Activated CD4-positive, alpha-beta T cell treated with anti-CD3 and anti-CD28 coated beads, Interleukin-2, amount 10 ng/mL, durations not matched to agents 7 days and 5 days (primary cell): Measurements from ENCODE around the gene TAF5. TPM values are rescaled to one million over a fixed set of nuclear protein-coding genes. Genes with fewer than 3 reads are reported as not detected.
A peak's percentile ranks its signal among the peaks of the same experiment; 100 is the strongest.
"Not testable (repeated sequence)": the region's sequence is repeated elsewhere in the genome, so short reads cannot be mapped to it uniquely, and the experiment has no call there.

ENCODE experiments used
- CTCF ChIA-PET: fragments of 350-600 bp; sonication (Branson Sonifier 250); formaldehyde crosslinking; loops from one replicate; lab custom pipeline; 2021; ENCODE audit warnings: antibody characterized with exemption; lab: Charles Lee
- POLR2A ChIA-PET: fragments of 350-600 bp; sonication (Branson Sonifier 250); formaldehyde crosslinking; loops from one replicate; lab custom pipeline; 2021; ENCODE audit warnings: antibody characterized with exemption; lab: Charles Lee
- DNase-seq: peaks from one replicate; pipeline ENCODE4 v3.0.0-alpha.2; 2020
- H3K27ac Mint-ChIP-seq: one replicate; pipeline ENCODE4 v1.8.0; 2021; ENCODE audit warnings: mild to moderate bottlenecking, moderate library complexity, mixed read lengths
- H3K27me3 Mint-ChIP-seq: one replicate; pipeline ENCODE4 v1.8.0; 2021; ENCODE audit warnings: mixed read lengths
- H3K36me3 Mint-ChIP-seq: one replicate; pipeline ENCODE4 v1.8.0; 2021; ENCODE audit warnings: low read depth, mixed read lengths
- H3K4me1 Mint-ChIP-seq: one replicate; pipeline ENCODE4 v1.8.0; 2021; ENCODE audit warnings: mixed read lengths
- H3K4me3 Mint-ChIP-seq: one replicate; pipeline ENCODE4 v1.8.0; 2021; ENCODE audit warnings: mild to moderate bottlenecking, moderate library complexity, mixed read lengths
- H3K9me3 Mint-ChIP-seq: one replicate; pipeline ENCODE4 v1.8.0; 2021; ENCODE audit warnings: mixed read lengths
- total RNA-seq, 2 experiments: library from RNA; stranded (reverse); gene quantifications; one replicate each; pipeline ENCODE4 v1.2.3, GENCODE V29; 2021

Gene TAF5
- total RNA-seq, 2 experiments from 2014 or later = 13.2 to 15.1 TPM

- peaks cover 66% of the 10 kb centered on the region for H3K36me3 Mint-ChIP-seq
- H3K27ac Mint-ChIP-seq = no peak overlapping the region
- POLR2A ChIA-PET = no interaction called here
- H3K4me1 Mint-ChIP-seq = peaks cover 5% of the 10 kb centered on the region
- H3K27me3 Mint-ChIP-seq = no peaks in the 10 kb centered on the region
- peak; percentile 83 for DNase-seq
- CTCF ChIA-PET = interaction anchor here (0.7 to 4.6 kb wide), 17 partner anchors 9 to 75 kb away, joined by 3 to 40 read pairs (median 5); partner anchors contain the start of gene CALHM3
- no peaks in the 10 kb centered on the region for H3K9me3 Mint-ChIP-seq
- no peak overlapping the region for H3K4me3 Mint-ChIP-seq
Observed at GRCh38 chr10:103416436-103417147, 48.8 kb downstream of the TAF5 start.

GRCh38 chr10:103417148-103417469 is 49.3 kb downstream of the TAF5 start:
- H3K27me3 Mint-ChIP-seq, H3K4me3 Mint-ChIP-seq, H3K9me3 Mint-ChIP-seq, POLR2A ChIA-PET, H3K27ac Mint-ChIP-seq, DNase-seq, H3K4me1 Mint-ChIP-seq: not testable (repeated sequence)
- peaks cover 66% of the 10 kb centered on the region for H3K36me3 Mint-ChIP-seq
- CTCF ChIA-PET = interaction anchor here (0.6 to 4.6 kb wide), 11 partner anchors 10 to 85 kb away, joined by 3 to 40 read pairs (median 5); partner anchors contain the start of gene CALHM3

- H3K27ac Mint-ChIP-seq = no peak overlapping the region
- ChIA-PET CTCF (interaction anchor here (0.6 to 4.6 kb wide), 11 partner anchors 10 to 84 kb away, joined by 3 to 40 read pairs (median 5); partner anchors contain the start of gene CALHM3), POLR2A (no interaction called here)
- H3K4me1 Mint-ChIP-seq = peaks cover 5% of the 10 kb centered on the region
- peaks cover 71% of the 10 kb centered on the region for H3K36me3 Mint-ChIP-seq
- DNase-seq = no peak
- no peaks in the 10 kb centered on the region for H3K9me3 Mint-ChIP-seq
- no peaks in the 10 kb centered on the region for H3K27me3 Mint-ChIP-seq
- no peak overlapping the region for H3K4me3 Mint-ChIP-seq
Observed at GRCh38 chr10:103417601-103418000, 49.8 kb downstream of the TAF5 start.

GRCh38 chr10:103419101-103419500 is 51.3 kb downstream of the TAF5 start:
- no peak overlapping the region for H3K27ac Mint-ChIP-seq
- H3K36me3 Mint-ChIP-seq = peaks cover 72% of the 10 kb centered on the region

GRCh38 chr10:103423748-103424147 is 56.0 kb downstream of the TAF5 start:
- Mint-ChIP-seq H3K27ac (no peak overlapping the region), H3K4me1 (peaks cover 21% of the 10 kb centered on the region), H3K27me3 (no peaks in the 10 kb centered on the region), H3K36me3 (peaks cover 63% of the 10 kb centered on the region), H3K9me3 (no peaks in the 10 kb centered on the region), H3K4me3 (no peak overlapping the region)
- no peak for DNase-seq
- ChIA-PET CTCF (interaction anchor here (0.7 to 2.8 kb wide), 5 partner anchors 13 to 62 kb away, joined by 3 to 7 read pairs (median 4); partner anchors contain the start of genes ATP5MK and PDCD11), POLR2A (no interaction called here)

More at GRCh38 chr10:103419101-103419500, 51.3 kb downstream of the TAF5 start:
- Mint-ChIP-seq H3K27me3 (no peaks in the 10 kb centered on the region), H3K9me3 (no peaks in the 10 kb centered on the region), H3K4me1 (peaks cover 5% of the 10 kb centered on the region), H3K4me3 (no peak overlapping the region)
- CTCF ChIA-PET = interaction anchor here (0.7 to 4.6 kb wide), 7 partner anchors 30 to 584 kb away, joined by 3 to 40 read pairs (median 3); no protein-coding TSS in a partner anchor
- no peak for DNase-seq
- POLR2A ChIA-PET = no interaction called here

GRCh38 chr10:103427866-103428265 is 60.1 kb downstream of the TAF5 start:
- Mint-ChIP-seq H3K9me3 (no peaks in the 10 kb centered on the region), H3K4me3 (no peak overlapping the region), H3K27ac (no peak overlapping the region), H3K36me3 (peaks cover 70% of the 10 kb centered on the region), H3K27me3 (no peaks in the 10 kb centered on the region), H3K4me1 (peaks cover 58% of the 10 kb centered on the region)
- ChIA-PET CTCF (interaction anchor here (1.0 to 1.2 kb wide), 2 partner anchors 9 to 12 kb away, joined by 4 to 5 read pairs; no protein-coding TSS in a partner anchor), POLR2A (no interaction called here)
- no peak for DNase-seq

- Mint-ChIP-seq H3K36me3 (peaks cover 68% of the 10 kb centered on the region), H3K4me1 (peaks cover 58% of the 10 kb centered on the region), H3K4me3 (peak overlapping the region; percentile 19), H3K27me3 (no peaks in the 10 kb centered on the region), H3K27ac (peak overlapping the region; percentile 77), H3K9me3 (no peaks in the 10 kb centered on the region)
- POLR2A ChIA-PET = no interaction called here
- no peak for DNase-seq
- CTCF ChIA-PET = no interaction called here
Observed at GRCh38 chr10:103428989-103429643, 61.3 kb downstream of the TAF5 start.

GRCh38 chr10:103429647-103430046 is 61.9 kb downstream of the TAF5 start:
- Mint-ChIP-seq H3K27me3 (no peaks in the 10 kb centered on the region), H3K4me1 (peaks cover 58% of the 10 kb centered on the region), H3K9me3 (no peaks in the 10 kb centered on the region), H3K4me3 (peak overlapping the region; percentile 19), H3K27ac (peak overlapping the region; percentile 77), H3K36me3 (peaks cover 64% of the 10 kb centered on the region)
- POLR2A ChIA-PET = no interaction called here
- DNase-seq = peak; percentile 48
- CTCF ChIA-PET = no interaction called here

GRCh38 chr10:103431902-103432301 is 64.1 kb downstream of the TAF5 start:
- no peaks in the 10 kb centered on the region for H3K9me3 Mint-ChIP-seq
- H3K4me3 Mint-ChIP-seq = no peak overlapping the region
- peaks cover 68% of the 10 kb centered on the region for H3K36me3 Mint-ChIP-seq
- POLR2A ChIA-PET = no interaction called here
- H3K4me1 Mint-ChIP-seq = peaks cover 58% of the 10 kb centered on the region
- CTCF ChIA-PET = interaction anchor here (0.7 to 1.5 kb wide), 3 partner anchors 13 to 245 kb away, joined by 3 to 5 read pairs (median 3); no protein-coding TSS in a partner anchor
- DNase-seq = no peak
- no peaks in the 10 kb centered on the region for H3K27me3 Mint-ChIP-seq
- H3K27ac Mint-ChIP-seq = no peak overlapping the region

GRCh38 chr10:103433858-103434257 is 66.1 kb downstream of the TAF5 start:
- ChIA-PET CTCF (interaction anchor here (1.3 kb wide), 2 partner anchors 17 to 51 kb away, joined by 3 to 5 read pairs; no protein-coding TSS in a partner anchor), POLR2A (no interaction called here)
- no peak for DNase-seq
- Mint-ChIP-seq H3K36me3 (peaks cover 65% of the 10 kb centered on the region), H3K9me3 (no peaks in the 10 kb centered on the region), H3K27me3 (no peaks in the 10 kb centered on the region), H3K4me1 (peaks cover 40% of the 10 kb centered on the region), H3K27ac (no peak overlapping the region), H3K4me3 (no peak overlapping the region)
